Measurements from ENCODE around the gene KIF2A. TPM values are rescaled to one million over a fixed set of nuclear protein-coding genes. Genes with fewer than 3 reads are reported as not detected.

KIF2A gene
- total RNA-seq, 1 donor from 2014 or later, result 53.4 TPM

GRCh38 chr5:62342476-62342837 is 36.5 kb downstream of the KIF2A start:
- TF ChIP-seq, protein P1, sequence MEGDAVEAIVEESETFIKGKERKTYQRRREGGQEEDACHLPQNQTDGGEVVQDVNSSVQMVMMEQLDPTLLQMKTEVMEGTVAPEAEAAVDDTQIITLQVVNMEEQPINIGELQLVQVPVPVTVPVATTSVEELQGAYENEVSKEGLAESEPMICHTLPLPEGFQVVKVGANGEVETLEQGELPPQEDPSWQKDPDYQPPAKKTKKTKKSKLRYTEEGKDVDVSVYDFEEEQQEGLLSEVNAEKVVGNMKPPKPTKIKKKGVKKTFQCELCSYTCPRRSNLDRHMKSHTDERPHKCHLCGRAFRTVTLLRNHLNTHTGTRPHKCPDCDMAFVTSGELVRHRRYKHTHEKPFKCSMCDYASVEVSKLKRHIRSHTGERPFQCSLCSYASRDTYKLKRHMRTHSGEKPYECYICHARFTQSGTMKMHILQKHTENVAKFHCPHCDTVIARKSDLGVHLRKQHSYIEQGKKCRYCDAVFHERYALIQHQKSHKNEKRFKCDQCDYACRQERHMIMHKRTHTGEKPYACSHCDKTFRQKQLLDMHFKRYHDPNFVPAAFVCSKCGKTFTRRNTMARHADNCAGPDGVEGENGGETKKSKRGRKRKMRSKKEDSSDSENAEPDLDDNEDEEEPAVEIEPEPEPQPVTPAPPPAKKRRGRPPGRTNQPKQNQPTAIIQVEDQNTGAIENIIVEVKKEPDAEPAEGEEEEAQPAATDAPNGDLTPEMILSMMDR (IDR thresholded peaks at IDR 0.05; ENCODE audit: insufficient read depth, low read length, poor library complexity, severe bottlenecking), result no peak
- DNase-seq (ENCODE audit: low read depth), result no peak
- Histone ChIP-seq H3K36me3 (ENCODE audit: control insufficient read depth, insufficient read depth, low read length) (no peaks in the 10 kb centered on the region), H3K4me3 (ENCODE audit: low read depth, low read length) (no peak overlapping the region), H3K27me3 (ENCODE audit: control insufficient read depth, insufficient read depth, low read length) (no peaks in the 10 kb centered on the region)

DNA sequence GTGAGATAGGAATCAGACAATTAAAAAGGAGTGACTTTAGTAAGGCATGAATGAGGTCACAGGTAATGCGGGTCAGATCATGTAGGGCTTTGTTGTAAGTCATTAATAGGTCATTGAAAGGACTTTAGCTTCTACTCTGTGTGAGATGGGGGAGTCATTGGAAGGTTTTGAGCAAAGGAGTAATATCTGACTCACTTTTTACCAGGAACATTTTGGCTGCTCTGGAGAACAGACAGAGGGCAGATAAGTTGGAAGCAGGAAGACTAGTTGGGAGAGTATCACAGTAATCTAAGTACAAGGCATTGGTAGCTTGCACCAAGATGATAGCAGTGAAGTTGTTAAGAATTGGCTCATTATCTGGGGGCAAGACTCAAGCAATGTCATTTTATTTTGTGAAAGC is 37.4 kb downstream of the KIF2A start:
- H3K4me3 ChIP-seq (ENCODE audit: low read depth, low read length), result no peak overlapping the region
- no peaks in the 10 kb centered on the region for H3K27me3 ChIP-seq (ENCODE audit: control insufficient read depth, insufficient read depth, low read length)
- TF ChIP-seq, protein P1 (IDR thresholded peaks at IDR 0.05; ENCODE audit: insufficient read depth, low read length, poor library complexity, severe bottlenecking), result no peak
- no peak for DNase-seq (ENCODE audit: low read depth)
- H3K36me3 ChIP-seq (ENCODE audit: control insufficient read depth, insufficient read depth, low read length), result no peaks in the 10 kb centered on the region

DNA sequence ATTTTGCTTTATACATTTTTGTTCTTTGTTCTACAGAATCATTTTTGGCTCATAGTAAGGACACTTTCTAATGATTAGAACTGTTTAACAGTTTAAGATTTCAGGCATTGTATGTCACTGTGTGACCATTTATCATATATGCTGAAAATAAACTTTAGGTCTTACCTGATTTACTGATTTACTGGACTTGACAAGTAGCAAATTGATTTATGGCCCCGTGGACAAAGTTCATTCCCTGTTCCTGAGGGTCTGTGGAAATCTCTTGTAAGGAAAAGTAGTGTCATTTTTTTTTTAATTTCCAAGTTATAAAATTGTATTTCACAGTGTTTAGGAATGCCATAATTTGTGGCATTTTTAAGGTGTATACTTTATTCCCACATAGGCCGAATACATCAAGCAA is 40.7 kb downstream of the KIF2A start:
- TF ChIP-seq, protein P1 (IDR thresholded peaks at IDR 0.05; ENCODE audit: insufficient read depth, low read length, poor library complexity, severe bottlenecking), result no peak
- Histone ChIP-seq H3K4me3 (ENCODE audit: low read depth, low read length) (no peak overlapping the region), H3K27me3 (ENCODE audit: control insufficient read depth, insufficient read depth, low read length) (no peaks in the 10 kb centered on the region), H3K36me3 (ENCODE audit: control insufficient read depth, insufficient read depth, low read length) (no peaks in the 10 kb centered on the region)
- DNase-seq (ENCODE audit: low read depth), result no peak

DNA sequence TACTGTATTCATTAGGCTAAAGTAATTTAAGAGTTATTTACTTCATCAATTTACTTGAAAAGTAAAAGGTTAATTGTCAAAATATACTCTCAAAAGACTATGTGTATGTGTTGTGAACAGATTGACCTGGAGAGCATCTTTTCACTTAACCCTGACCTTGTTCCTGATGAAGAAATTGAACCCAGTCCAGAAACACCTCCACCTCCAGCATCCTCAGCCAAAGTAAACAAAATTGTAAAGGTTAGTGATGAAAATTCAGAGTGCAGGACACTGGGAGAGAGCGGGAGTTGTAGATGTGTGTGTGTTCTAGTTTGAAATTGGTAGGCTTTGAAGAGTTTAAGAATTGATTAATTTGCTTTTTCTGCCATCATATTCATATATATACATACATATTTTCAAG is 41.9 kb downstream of the KIF2A start:
- no peaks in the 10 kb centered on the region for H3K36me3 ChIP-seq (ENCODE audit: control insufficient read depth, insufficient read depth, low read length)
- DNase-seq (ENCODE audit: low read depth), result no peak
- TF ChIP-seq, protein P1 (IDR thresholded peaks at IDR 0.05; ENCODE audit: insufficient read depth, low read length, poor library complexity, severe bottlenecking), result no peak
- no peaks in the 10 kb centered on the region for H3K27me3 ChIP-seq (ENCODE audit: control insufficient read depth, insufficient read depth, low read length)
- H3K4me3 ChIP-seq (ENCODE audit: low read depth, low read length), result no peak overlapping the region

DNA sequence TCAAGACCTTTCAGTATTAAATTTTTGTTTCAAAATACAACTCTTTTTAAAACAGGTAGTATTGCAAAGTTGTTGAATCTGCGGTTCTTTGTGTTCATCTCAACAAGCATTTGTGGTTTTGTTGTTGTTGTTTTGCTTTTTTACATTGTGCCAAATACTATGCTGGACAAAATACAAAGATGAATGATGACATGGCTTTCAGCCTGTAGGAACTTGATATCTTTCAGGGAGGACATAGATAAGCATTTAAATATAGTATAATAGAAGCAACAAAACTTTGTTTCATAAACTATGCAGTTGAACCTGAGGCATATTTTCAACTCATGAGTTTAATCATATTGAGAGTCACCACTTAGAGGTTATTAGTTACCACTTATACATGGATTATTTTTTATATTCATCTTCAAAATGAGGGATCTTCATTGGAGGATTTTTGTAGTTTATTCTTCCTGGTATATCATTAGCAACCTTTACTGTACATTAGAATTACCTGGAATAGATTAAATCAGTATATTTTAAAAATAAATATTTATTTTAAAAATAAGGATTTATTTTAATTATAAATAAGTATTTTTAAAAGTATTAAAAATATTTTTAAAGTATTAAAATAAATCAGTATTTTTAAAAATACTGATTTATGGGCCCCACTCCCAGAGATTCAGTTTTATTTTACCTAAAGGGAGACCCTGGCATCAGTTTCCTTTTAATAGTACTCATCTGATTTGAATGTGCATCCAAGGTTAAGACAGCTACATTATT is 42.9 kb downstream of the KIF2A start:
- TF ChIP-seq, protein P1 (IDR thresholded peaks at IDR 0.05; ENCODE audit: insufficient read depth, low read length, poor library complexity, severe bottlenecking), result no peak
- DNase-seq (ENCODE audit: low read depth), result no peak
- Histone ChIP-seq H3K4me3 (ENCODE audit: low read depth, low read length) (no peak overlapping the region), H3K36me3 (ENCODE audit: control insufficient read depth, insufficient read depth, low read length) (no peaks in the 10 kb centered on the region), H3K27me3 (ENCODE audit: control insufficient read depth, insufficient read depth, low read length) (no peaks in the 10 kb centered on the region)

Data from kidney epithelial cell (primary cell).